Measurements from ENCODE around the gene DUT.

- no peak for TF ChIP-seq CTCF (IDR thresholded peaks at IDR 0.05)
- TF ChIP-seq POLR2A (IDR thresholded peaks at IDR 0.05) = no peak
These were observed 43.2 kb downstream of the DUT start for GRCh38 chr15:48374472-48374871.
